ENCODE data around the gene C7orf57. TPM values are rescaled to one million over a fixed set of nuclear protein-coding genes. Genes with fewer than 3 reads are reported as not detected.

The C7orf57 gene
- total RNA-seq, 1 experiment from 2014 or later, result 0.33 TPM

DNA sequence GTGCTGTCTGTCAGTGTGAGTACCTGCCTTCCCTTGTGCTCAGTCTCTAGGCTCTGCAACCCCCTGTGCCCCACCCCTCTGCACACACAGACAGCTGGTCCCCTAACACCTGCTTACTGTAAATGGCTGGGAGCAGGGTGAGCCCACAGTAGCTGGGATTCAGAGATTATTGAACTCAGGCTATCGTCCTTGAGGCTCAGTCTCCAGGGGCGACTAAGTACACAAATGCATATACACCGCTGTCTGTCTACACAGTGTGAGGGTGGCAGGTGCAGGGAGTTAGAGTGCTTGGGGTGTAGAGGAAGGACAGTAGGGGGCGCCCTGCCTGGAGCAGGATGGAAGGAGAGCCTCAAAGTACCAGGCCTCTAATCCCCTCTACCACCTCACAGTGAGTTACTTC is 66.6 kb downstream of the C7orf57 start:
- no peaks in the 10 kb centered on the region for H3K9me3 Mint-ChIP-seq (ENCODE audit: low read depth, unreplicated experiment)
- CTCF ChIA-PET, result no interaction called here

DNA sequence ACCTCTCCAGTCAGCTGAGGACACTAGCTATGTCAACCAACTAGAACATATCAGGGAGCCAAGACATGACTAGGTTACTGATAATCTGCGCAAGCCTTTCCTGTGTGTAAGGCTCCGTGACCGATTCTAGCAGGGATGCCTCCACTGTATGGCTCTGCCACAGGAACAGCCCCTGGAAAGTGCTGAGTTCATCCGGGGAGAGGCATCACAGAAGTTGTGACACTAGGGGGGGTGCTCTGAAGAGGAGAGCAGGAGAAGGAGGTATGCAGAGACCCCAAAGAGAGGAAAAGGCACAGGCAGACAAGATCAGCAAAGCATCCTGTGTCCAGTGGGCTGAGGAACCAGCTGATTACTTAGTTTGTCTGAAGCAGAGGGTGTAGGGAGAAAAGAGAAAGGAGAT is 67.2 kb downstream of the C7orf57 start:
- no peak for DNase-seq
- H3K4me3 Mint-ChIP-seq (ENCODE audit: low read depth, unreplicated experiment), result no peak overlapping the region
- CTCF ChIA-PET, result no interaction called here
- no TSS peak for BruUV-seq (replicated peaks)
- TF ChIP-seq, protein P1, sequence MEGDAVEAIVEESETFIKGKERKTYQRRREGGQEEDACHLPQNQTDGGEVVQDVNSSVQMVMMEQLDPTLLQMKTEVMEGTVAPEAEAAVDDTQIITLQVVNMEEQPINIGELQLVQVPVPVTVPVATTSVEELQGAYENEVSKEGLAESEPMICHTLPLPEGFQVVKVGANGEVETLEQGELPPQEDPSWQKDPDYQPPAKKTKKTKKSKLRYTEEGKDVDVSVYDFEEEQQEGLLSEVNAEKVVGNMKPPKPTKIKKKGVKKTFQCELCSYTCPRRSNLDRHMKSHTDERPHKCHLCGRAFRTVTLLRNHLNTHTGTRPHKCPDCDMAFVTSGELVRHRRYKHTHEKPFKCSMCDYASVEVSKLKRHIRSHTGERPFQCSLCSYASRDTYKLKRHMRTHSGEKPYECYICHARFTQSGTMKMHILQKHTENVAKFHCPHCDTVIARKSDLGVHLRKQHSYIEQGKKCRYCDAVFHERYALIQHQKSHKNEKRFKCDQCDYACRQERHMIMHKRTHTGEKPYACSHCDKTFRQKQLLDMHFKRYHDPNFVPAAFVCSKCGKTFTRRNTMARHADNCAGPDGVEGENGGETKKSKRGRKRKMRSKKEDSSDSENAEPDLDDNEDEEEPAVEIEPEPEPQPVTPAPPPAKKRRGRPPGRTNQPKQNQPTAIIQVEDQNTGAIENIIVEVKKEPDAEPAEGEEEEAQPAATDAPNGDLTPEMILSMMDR (IDR thresholded peaks at IDR 0.05; ENCODE audit: unreplicated experiment), result no peak
- H3K27ac Mint-ChIP-seq (ENCODE audit: unreplicated experiment), result no peak overlapping the region
- H3K9me3 Mint-ChIP-seq (ENCODE audit: low read depth, unreplicated experiment), result no peaks in the 10 kb centered on the region
- no peaks in the 10 kb centered on the region for H3K27me3 Mint-ChIP-seq (ENCODE audit: unreplicated experiment)
- H3K4me1 Mint-ChIP-seq (ENCODE audit: low read depth, unreplicated experiment), result peaks cover 15% of the 10 kb centered on the region
- H3K36me3 Mint-ChIP-seq (ENCODE audit: insufficient read depth, unreplicated experiment), result peaks cover 84% of the 10 kb centered on the region
- intact Hi-C loops (cut with micrococcal nuclease; ENCODE audit: unreplicated experiment), result no loop called here

More for the DNA sequence above, 66.6 kb downstream of the C7orf57 start:
- Mint-ChIP-seq H3K4me1 (ENCODE audit: low read depth, unreplicated experiment) (peaks cover 15% of the 10 kb centered on the region), H3K27me3 (ENCODE audit: unreplicated experiment) (no peaks in the 10 kb centered on the region), H3K36me3 (ENCODE audit: insufficient read depth, unreplicated experiment) (peaks cover 86% of the 10 kb centered on the region), H3K27ac (ENCODE audit: unreplicated experiment) (no peak overlapping the region), H3K4me3 (ENCODE audit: low read depth, unreplicated experiment) (no peak overlapping the region)
- intact Hi-C loops (cut with micrococcal nuclease; ENCODE audit: unreplicated experiment), result no loop called here
- no TSS peak for BruUV-seq (replicated peaks)
- DNase-seq, result no peak
- TF ChIP-seq, protein P1 (IDR thresholded peaks at IDR 0.05; ENCODE audit: unreplicated experiment), result peak; percentile 62

DNA sequence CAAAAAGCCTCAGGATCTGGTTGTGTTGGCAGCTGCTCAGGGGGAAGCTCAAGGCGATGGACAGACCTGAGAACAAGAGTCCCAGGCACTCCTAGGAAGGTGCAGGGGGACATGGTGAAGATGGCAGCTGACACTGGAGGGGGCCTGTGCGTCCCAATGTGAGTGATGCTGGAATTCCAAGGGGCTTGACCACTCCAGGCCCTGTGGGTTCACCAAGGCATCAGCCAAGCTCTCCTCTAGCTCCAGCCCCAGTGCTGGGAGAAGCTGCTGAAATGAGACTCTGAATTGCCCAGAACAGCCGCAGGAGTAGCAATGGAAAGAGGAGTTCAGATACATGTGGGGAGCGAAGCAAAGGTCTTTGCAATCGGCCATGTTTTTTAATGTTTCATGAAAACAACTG is 69.7 kb downstream of the C7orf57 start:
- Mint-ChIP-seq H3K4me3 (ENCODE audit: low read depth, unreplicated experiment) (no peak overlapping the region), H3K27ac (ENCODE audit: unreplicated experiment) (peak overlapping the region; percentile 43), H3K9me3 (ENCODE audit: low read depth, unreplicated experiment) (no peaks in the 10 kb centered on the region), H3K27me3 (ENCODE audit: unreplicated experiment) (no peaks in the 10 kb centered on the region), H3K4me1 (ENCODE audit: low read depth, unreplicated experiment) (peaks cover 6% of the 10 kb centered on the region), H3K36me3 (ENCODE audit: insufficient read depth, unreplicated experiment) (peaks cover 84% of the 10 kb centered on the region)
- CTCF ChIA-PET, result interaction anchor here (1.6 kb wide), 1 partner anchor 113 kb away, joined by 6 read pairs; no protein-coding TSS in a partner anchor
- no TSS peak for BruUV-seq (replicated peaks)
- DNase-seq, result no peak
- TF ChIP-seq, protein P1 (IDR thresholded peaks at IDR 0.05; ENCODE audit: unreplicated experiment), result no peak
- intact Hi-C loops (cut with micrococcal nuclease; ENCODE audit: unreplicated experiment), result no loop called here

DNA sequence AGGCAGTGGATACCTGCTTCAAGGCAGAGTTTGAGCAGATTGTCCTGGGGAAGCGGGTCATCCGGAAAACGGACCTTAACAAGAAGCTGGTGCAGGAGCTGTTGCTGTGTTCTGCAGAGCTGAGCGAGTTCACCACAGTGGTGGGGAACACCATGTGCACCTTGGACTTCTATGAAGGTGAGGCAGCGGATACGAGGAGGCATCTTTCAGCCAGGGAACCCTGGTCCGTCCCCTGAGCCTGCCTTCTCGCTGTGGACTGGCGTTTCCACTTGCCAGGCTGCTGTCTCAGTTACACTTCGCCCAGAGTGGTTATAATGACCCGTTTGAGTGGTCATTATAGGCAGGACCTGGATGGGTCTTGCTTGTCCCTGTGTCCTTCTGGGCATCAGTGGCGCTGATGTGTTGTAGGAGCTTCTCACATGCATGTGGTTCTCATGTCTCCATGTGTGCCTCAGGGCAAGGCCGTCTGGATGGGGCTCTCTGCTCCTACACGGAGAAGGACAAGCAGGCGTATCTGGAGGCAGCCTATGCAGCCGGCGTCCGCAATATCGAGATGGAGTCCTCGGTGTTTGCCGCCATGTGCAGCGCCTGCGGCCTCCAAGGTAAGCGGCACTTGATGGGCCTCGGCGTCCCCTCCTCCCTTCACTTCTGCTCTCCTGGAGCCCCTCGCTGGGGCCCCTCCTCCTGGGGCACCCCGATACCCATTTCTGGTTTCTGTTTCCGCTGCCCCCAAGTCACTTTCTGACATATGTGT is 71.7 kb downstream of the C7orf57 start:
- CTCF ChIA-PET, result interaction anchor here (4.2 kb wide), 1 partner anchor 115 kb away, joined by 49 read pairs; no protein-coding TSS in a partner anchor
- Mint-ChIP-seq H3K27ac (ENCODE audit: unreplicated experiment) (no peak overlapping the region), H3K9me3 (ENCODE audit: low read depth, unreplicated experiment) (no peaks in the 10 kb centered on the region), H3K27me3 (ENCODE audit: unreplicated experiment) (no peaks in the 10 kb centered on the region), H3K4me1 (ENCODE audit: low read depth, unreplicated experiment) (peaks cover 12% of the 10 kb centered on the region), H3K4me3 (ENCODE audit: low read depth, unreplicated experiment) (no peak overlapping the region), H3K36me3 (ENCODE audit: insufficient read depth, unreplicated experiment) (peaks cover 75% of the 10 kb centered on the region)
- no TSS peak for BruUV-seq (replicated peaks)
- intact Hi-C loops (cut with micrococcal nuclease; ENCODE audit: unreplicated experiment), result no loop called here
- DNase-seq, result no peak
- TF ChIP-seq, protein P1 (IDR thresholded peaks at IDR 0.05; ENCODE audit: unreplicated experiment), result no peak

All from Calu3 (cell line).